Suppressor macrophage treated with lipopolysaccharide for 4 hours (primary cell): ENCODE results near the gene RTN4.
A peak's percentile ranks its signal among the peaks of the same experiment; 100 is the strongest.
"Not testable (repeated sequence)": the region's sequence is repeated elsewhere in the genome, so short reads cannot be mapped to it uniquely, and the experiment has no call there.

Experiments used
- DNase-seq: peaks from one replicate; pipeline ENCODE4 v3.0.0-alpha.2; 2020

Gene RTN4

DNA sequence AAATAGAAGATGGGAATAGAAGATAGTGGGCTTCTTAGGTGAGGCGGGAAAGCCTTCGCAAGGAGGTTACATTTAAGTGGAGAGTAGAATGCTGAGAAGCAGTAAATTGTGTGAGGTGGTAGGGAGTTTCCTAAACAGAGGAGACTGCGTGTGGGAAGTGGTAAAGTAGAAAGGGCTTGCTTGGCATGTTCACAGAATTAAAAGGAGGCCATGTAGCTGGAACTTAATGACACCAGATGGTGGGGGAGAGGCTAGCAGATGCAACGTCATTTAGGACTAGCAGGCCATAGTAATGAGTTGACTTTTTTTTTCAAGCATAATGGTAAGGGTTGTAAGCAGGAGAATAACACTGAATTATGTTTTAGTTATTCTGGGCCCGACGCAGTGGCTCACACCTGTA lies 13.0 kb upstream of the RTN4 start:
- no peak for DNase-seq

DNA sequence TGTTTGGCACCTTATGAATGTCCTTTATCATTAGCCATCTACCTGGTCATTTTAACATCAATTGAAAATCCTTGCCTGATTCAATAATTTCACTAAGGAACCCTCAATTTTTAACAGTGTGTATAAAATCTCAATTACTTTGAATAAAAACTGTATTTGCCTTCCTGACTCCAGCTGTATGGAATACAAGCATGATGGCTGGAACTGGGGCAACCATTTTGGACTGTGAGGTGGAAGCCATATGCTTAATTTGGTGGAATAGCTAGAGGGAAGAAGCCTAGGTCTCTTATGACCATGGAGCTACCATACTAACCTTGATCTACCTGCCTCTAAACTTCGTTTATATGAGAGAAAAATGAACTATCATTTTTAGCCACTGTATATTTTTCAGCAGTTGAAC lies 12.5 kb upstream of the RTN4 start:
- DNase-seq = no peak

DNA sequence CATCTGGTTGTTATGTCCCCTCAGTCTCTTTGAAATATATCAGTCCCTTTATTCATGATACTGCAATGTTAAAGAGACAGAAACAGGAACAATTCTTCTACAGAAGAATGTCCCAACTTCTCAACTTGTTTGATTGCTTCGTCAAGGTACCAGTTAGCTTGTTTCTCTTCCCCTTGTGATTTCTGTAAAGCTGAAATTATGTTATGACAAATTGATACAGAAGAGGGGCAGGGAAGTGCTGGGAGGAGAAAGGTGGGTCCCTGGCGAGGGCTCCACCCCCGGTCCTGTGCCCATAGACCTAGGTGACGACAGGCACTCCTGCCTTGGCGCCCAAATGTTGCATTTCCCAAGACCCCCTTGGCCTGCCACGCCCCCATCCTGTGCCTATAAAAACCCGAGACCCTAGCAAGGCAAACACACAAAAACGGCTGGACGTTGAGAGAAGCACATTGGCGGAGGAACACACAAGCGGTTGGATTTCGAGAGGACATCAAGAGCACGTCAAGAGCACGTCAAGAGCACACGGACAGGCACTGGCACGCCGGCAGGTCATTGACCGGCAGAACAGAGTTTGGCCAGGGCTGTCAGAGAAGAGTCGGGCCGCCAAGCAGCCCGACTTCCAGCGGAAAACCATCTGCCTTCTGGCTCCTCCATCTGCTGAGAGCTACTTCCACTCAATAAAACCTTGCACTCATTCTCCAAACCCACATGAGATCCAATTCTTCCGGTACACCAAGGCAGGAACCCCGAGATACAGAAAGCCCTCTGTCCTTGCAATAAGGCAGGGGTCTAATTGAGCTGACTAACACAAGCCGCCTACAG lies 11.5 kb upstream of the RTN4 start:
- peak; percentile 63 for DNase-seq

DNA sequence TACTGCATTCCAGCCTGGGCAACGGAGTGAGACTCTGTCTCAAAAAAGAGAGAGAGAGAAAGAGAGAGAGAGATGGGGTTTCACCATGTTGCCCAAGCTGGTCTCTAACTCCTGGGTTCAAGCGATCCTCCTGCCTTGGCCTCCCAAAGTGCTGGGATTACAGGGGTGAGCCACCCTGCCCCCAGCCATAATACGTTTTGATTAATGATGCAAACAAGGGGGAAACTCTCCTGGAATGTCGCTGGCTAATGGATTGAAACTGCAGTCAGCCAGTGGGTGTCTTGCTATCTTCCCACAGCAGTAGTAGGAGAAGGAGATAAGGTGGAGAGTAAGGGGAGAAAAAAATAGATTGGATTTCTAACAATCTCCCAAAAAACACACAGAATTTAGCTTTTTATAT lies 9.5 kb upstream of the RTN4 start:
- DNase-seq = no peak

GRCh38 chr2:55057474-55057873 lies 7.2 kb upstream of the RTN4 start:
- DNase-seq = no peak

GRCh38 chr2:55056024-55056521 lies 5.8 kb upstream of the RTN4 start:
- DNase-seq = peak; percentile 73

DNA sequence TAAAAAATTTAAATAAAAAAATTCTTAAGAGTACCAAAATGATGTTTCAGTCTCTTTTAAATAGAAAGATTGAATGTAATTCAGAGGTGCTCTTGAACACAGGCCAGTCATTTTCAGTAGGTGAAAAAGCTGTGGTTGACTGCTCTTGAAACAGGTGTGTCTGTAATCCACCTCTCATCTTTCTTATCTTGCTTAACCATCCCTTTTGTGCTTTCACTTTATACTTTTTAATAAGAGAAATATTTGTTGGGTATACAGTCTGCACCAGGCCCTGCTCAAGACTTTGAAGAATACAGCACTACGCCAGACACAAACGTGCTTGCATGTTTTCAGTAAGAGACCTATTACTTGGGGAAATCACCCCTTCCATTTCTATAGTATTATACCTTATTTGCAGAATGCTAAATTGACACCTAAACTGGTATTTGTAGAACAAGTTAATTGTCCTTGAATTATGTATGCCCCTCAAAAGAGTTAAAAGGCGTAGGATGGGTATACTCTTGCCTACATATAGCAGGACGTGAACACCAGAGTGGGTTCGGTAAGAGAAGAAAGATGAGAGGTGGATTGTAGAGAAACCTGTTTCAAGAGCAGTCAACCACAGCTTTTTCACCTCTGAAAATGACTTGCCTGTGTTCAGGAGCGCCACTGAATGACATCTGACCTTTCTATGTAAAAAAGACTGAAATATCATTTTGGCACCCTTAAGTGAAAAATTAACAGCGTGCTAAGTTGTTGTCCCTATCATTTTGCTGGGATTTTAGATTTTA lies 4.0 kb upstream of the RTN4 start:
- DNase-seq = no peak

DNA sequence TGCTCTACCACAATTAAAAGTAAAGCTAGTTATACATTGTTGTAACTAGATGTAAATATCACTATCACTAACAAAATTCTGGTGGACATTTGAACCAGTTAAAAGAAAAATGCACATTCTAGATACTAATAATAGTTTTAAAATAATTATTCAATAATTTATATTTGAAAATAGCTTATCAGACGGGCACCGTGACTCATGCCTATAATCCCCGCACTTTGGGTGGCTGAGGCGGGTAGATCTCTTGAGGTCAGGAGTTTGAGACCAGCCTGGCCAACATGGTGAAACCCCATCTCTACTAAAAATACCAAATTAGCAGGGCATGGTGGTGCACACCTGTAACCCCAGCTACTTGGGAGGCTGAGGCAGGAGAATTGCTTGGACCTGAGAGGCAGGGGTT lies 3.0 kb upstream of the RTN4 start:
- not testable (repeated sequence) for DNase-seq

GRCh38 chr2:55052129-55053061 lies 2.1 kb upstream of the RTN4 start:
- no peak for DNase-seq

- peak; percentile 90 for DNase-seq
Measured at GRCh38 chr2:55051026-55051866, 995 bp upstream of the RTN4 start.

GRCh38 chr2:55049821-55050099 lies 491 bp downstream of the RTN4 start:
- peak; percentile 10 for DNase-seq

GRCh38 chr2:55049043-55049820 lies 1.0 kb downstream of the RTN4 start:
- peak; percentile 90 for DNase-seq

DNA sequence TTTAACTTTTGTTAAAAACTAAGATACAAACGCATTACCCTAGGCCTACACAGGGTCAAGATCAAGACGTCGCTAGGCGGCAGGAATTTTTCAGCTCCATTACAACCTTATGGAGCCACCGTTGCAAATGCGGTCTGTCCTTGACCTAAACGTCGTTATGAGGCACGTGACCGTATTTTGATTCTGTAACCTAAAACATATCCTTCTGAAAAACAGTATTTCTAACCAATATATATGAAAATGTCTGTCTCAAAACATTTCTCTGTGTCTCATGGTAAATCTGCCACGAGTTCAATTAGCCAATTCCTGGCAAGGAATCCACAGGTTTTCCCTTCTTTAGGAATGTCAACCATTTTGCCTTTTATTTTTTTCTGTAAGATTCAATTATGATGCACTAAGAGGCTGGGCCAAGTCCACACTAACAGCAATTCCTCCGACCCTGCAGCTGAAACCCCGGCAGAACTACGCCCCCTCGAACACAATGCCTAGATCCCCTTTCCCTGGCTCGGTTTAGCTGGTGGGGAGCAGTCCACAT lies 1.7 kb downstream of the RTN4 start:
- DNase-seq = peak; percentile 54

DNA sequence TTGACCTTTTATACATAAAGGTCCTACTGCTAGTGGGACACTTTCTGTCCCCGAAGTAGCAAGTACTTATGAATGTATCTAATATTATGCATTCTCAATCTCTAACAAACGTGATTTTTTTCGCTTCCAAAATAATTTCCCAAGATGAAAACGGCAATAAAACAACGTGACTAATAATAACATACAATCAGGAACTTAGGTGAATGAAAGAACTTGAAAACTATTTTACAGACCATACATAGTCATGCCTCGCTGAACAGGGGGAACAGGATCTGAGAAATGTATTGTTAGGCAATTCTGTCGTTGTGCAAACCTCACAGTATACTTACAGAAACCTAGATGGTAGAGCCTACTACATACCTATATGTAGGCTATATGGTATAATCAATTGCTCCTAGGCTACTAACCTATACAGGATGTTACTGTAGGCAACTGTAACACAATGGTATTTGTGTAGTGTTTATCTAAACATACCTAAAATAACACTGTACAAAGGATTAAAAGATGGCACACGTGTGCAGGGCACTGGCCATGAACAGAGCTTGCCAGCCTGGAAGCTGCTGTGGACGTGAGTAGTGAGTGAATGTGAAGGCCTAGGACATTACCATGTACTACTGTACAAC lies 2.5 kb downstream of the RTN4 start:
- DNase-seq = peak; percentile 78

DNA sequence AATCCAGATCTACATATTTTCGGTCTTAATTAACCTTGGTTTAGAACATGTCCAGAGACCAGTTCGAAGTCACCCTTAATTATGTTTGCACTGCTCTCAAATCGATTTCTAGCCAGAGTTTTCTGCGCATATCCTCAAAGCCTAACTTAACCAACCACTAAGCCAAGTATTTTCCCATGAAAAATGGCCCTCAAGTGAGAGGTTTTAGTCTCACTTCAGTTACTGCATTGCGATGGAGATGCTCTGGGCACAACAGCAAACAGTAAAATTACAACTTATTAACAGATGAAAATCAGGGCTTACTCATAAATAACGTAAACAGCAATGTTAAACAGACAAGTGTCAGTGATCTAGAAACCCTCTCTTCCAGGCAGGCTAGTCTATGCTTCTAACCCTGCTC lies 4.5 kb downstream of the RTN4 start:
- no peak for DNase-seq

- DNase-seq = no peak
Measured at GRCh38 chr2:55043841-55044240, 6.4 kb downstream of the RTN4 start.

- DNase-seq = no peak
Measured at GRCh38 chr2:55038428-55038827, 11.8 kb downstream of the RTN4 start.

- no peak for DNase-seq
Measured at GRCh38 chr2:55035716-55036115, 14.5 kb downstream of the RTN4 start.

DNA sequence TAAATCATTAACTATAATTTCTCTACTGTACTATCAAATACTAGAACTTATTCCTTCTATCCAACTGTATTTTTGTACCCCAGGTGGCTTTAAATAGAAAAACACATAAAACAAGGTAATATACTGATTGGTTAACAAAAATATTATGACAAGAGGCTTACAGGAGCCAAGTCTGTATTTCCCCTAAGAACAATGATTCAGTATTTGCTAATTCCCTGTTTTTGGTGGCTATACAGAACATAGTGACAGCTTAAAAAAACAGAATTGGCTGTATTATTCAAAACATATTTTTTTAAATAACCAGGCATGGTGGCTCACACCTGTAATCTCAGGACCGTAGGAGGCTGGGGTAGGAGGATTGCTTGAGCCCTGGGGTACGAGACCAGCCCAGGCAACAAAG lies 16.3 kb downstream of the RTN4 start:
- peak; percentile 29 for DNase-seq

- DNase-seq = peak; percentile 73
Measured at GRCh38 chr2:55033076-55033742, 17.0 kb downstream of the RTN4 start.
